A549 treated with ZK216348 at 1 μM for 4 hours (cell line): ENCODE results near the gene ZC3H12D. TPM values are rescaled to one million over a fixed set of nuclear protein-coding genes. Genes with fewer than 3 reads are reported as not detected.

Source experiments
- total RNA-seq: library from RNA; stranded (reverse); fragments of 200-300 nt; extraction: Qiagen RNA extraction; gene quantifications from 5 replicates; pipeline ENCODE4 v1.2.3, GENCODE V29; 2022; ENCODE audit warnings: low read depth

Gene ZC3H12D
- total RNA-seq: 0.09 to 0.23 TPM in 2 of 5 replicates, not detected in the others

GRCh38 chr6:149484733-149485700 is at the start of gene ZC3H12D:
ZC3H12D (minus strand) TSS chr6:149485014; CDS start chr6:149474543, 10,471 bp downstream.

GRCh38 chr6:149400050-149400449 is 84.8 kb downstream of the ZC3H12D start, which contains the start of gene SUMO4:
SUMO4 (plus strand) TSS chr6:149400262; CDS start chr6:149400392, 130 bp downstream.

Other genes starting within 250 kb of the ZC3H12D start
- gene TAB2, start 167.3 kb downstream of the ZC3H12D start, total RNA-seq: 20.0 to 32.3 TPM (median 26.5 TPM) in 5 replicates
- gene SUMO4, start 84.8 kb downstream of the ZC3H12D start, total RNA-seq: not detected in 5 replicates
- 13.0 to 29.4 TPM (median 14.5 TPM) in 5 replicates for gene PPIL4, start 61.0 kb upstream of the ZC3H12D start, total RNA-seq
- gene GINM1, start 81.4 kb upstream of the ZC3H12D start, total RNA-seq: 20.4 to 35.5 TPM (median 25.9 TPM) in 5 replicates
- 9.3 to 12.2 TPM (median 11.0 TPM) in 5 replicates for gene KATNA1, start 163.7 kb upstream of the ZC3H12D start, total RNA-seq
- gene LATS1, start 233.1 kb upstream of the ZC3H12D start, total RNA-seq: 5.5 to 9.6 TPM (median 7.2 TPM) in 5 replicates